ENCODE data around the gene TUFT1. TPM values are rescaled to one million over a fixed set of nuclear protein-coding genes. Genes with fewer than 3 reads are reported as not detected.
A peak's percentile ranks its signal among the peaks of the same experiment; 100 is the strongest.

TUFT1 gene
- total and polyA plus RNA-seq, 9 of the 15 experiments (the other 6 are each of a cell fraction or from before 2014, with no cell fraction given) = 0.54 to 2.0 (median 1.7) TPM

DNA sequence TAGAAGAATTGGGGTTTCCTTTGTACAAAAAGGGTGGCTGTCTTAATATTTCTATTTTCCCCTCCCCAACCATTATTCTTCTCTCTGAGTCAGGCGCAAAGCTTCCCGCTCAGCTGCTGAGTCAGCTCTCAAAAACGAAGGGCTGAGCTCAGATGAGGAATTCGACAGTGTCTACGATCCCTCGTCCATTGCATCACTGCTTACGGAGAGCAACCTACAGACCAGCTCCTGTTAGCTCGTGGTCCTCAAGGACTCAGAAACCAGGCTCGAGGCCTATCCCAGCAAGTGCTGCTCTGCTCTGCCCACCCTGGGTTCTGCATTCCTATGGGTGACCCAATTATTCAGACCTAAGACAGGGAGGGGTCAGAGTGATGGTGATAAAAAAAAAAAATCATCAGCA lies 3.0 kb upstream of the TUFT1 start (continued):
- TF ChIP-seq, protein P1, sequence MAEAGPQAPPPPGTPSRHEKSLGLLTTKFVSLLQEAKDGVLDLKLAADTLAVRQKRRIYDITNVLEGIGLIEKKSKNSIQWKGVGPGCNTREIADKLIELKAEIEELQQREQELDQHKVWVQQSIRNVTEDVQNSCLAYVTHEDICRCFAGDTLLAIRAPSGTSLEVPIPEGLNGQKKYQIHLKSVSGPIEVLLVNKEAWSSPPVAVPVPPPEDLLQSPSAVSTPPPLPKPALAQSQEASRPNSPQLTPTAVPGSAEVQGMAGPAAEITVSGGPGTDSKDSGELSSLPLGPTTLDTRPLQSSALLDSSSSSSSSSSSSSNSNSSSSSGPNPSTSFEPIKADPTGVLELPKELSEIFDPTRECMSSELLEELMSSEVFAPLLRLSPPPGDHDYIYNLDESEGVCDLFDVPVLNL (CRISPR knock-in tag; IDR thresholded peaks at IDR 0.05; ENCODE audit: low read depth) = no peak
- TF ChIP-seq, protein P2, sequence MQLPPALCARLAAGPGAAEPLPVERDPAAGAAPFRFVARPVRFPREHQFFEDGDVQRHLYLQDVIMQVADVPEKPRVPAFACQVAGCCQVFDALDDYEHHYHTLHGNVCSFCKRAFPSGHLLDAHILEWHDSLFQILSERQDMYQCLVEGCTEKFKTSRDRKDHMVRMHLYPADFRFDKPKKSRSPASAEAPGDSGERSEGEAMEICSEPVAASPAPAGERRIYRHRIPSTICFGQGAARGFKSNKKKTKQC (CRISPR knock-in tag; IDR thresholded peaks at IDR 0.05) = no peak
- TF ChIP-seq FUS (optimal IDR thresholded peaks at IDR 0.05; ENCODE audit: low read depth, low read length) = no peak
- no peak for TF ChIP-seq CBFA2T3 (IDR thresholded peaks at IDR 0.05)
- TF ChIP-seq SPI1 (IDR thresholded peaks at IDR 0.05; ENCODE audit: borderline replicate concordance, low read depth, low read length) = no peak
- TF ChIP-seq RBM25 (IDR thresholded peaks at IDR 0.05; ENCODE audit: low read depth, low read length, severe bottlenecking) = no peak
- TF ChIP-seq KAT8 (IDR thresholded peaks at IDR 0.05; ENCODE audit: low read depth) = no peak
- TF ChIP-seq SMARCA4 (IDR thresholded peaks at IDR 0.05) = no peak; the same call in 1 of the 2 replicates
- TF ChIP-seq RAD21 (CRISPR knock-in tag; conservative IDR thresholded peaks at IDR 0.05 in 1 of 2, IDR thresholded peaks at IDR 0.05 in 1 of 2) = no peak
- TF ChIP-seq FOXK1 (CRISPR knock-in tag; IDR thresholded peaks at IDR 0.05; ENCODE audit: borderline replicate concordance) = no peak
- TF ChIP-seq JUND (IDR thresholded peaks at IDR 0.05; ENCODE audit: borderline replicate concordance, low read depth, low read length) = peak; percentile 55; the same call in 1 of the 2 replicates
- TF ChIP-seq JUND (tag; IDR thresholded peaks at IDR 0.05; ENCODE audit: borderline replicate concordance, low read depth, low read length) = no peak
- TF ChIP-seq, protein P3, sequence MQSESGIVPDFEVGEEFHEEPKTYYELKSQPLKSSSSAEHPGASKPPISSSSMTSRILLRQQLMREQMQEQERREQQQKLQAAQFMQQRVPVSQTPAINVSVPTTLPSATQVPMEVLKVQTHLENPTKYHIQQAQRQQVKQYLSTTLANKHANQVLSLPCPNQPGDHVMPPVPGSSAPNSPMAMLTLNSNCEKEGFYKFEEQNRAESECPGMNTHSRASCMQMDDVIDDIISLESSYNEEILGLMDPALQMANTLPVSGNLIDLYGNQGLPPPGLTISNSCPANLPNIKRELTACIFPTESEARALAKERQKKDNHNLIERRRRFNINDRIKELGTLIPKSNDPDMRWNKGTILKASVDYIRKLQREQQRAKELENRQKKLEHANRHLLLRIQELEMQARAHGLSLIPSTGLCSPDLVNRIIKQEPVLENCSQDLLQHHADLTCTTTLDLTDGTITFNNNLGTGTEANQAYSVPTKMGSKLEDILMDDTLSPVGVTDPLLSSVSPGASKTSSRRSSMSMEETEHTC (IDR thresholded peaks at IDR 0.05) = no peak
- TF ChIP-seq, protein P4, sequence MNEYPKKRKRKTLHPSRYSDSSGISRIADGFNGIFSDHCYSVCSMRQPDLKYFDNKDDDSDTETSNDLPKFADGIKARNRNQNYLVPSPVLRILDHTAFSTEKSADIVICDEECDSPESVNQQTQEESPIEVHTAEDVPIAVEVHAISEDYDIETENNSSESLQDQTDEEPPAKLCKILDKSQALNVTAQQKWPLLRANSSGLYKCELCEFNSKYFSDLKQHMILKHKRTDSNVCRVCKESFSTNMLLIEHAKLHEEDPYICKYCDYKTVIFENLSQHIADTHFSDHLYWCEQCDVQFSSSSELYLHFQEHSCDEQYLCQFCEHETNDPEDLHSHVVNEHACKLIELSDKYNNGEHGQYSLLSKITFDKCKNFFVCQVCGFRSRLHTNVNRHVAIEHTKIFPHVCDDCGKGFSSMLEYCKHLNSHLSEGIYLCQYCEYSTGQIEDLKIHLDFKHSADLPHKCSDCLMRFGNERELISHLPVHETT (CRISPR knock-in tag; conservative IDR thresholded peaks at IDR 0.05 in 1 of 2, IDR thresholded peaks at IDR 0.05 in 1 of 2) = no peak
- TF ChIP-seq NFATC3 (IDR thresholded peaks at IDR 0.05) = no peak
- TF ChIP-seq ZNF436 (CRISPR knock-in tag; IDR thresholded peaks at IDR 0.05) = no peak
- no peak for TF ChIP-seq SMARCC2 (IDR thresholded peaks at IDR 0.05; ENCODE audit: low read depth)
- TF ChIP-seq, protein P5, sequence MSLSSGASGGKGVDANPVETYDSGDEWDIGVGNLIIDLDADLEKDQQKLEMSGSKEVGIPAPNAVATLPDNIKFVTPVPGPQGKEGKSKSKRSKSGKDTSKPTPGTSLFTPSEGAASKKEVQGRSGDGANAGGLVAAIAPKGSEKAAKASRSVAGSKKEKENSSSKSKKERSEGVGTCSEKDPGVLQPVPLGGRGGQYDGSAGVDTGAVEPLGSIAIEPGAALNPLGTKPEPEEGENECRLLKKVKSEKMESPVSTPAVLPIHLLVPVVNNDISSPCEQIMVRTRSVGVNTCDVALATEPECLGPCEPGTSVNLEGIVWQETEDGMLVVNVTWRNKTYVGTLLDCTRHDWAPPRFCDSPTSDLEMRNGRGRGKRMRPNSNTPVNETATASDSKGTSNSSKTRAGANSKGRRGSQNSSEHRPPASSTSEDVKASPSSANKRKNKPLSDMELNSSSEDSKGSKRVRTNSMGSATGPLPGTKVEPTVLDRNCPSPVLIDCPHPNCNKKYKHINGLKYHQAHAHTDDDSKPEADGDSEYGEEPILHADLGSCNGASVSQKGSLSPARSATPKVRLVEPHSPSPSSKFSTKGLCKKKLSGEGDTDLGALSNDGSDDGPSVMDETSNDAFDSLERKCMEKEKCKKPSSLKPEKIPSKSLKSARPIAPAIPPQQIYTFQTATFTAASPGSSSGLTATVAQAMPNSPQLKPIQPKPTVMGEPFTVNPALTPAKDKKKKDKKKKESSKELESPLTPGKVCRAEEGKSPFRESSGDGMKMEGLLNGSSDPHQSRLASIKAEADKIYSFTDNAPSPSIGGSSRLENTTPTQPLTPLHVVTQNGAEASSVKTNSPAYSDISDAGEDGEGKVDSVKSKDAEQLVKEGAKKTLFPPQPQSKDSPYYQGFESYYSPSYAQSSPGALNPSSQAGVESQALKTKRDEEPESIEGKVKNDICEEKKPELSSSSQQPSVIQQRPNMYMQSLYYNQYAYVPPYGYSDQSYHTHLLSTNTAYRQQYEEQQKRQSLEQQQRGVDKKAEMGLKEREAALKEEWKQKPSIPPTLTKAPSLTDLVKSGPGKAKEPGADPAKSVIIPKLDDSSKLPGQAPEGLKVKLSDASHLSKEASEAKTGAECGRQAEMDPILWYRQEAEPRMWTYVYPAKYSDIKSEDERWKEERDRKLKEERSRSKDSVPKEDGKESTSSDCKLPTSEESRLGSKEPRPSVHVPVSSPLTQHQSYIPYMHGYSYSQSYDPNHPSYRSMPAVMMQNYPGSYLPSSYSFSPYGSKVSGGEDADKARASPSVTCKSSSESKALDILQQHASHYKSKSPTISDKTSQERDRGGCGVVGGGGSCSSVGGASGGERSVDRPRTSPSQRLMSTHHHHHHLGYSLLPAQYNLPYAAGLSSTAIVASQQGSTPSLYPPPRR (CRISPR knock-in tag; IDR thresholded peaks at IDR 0.05; ENCODE audit: borderline replicate concordance) = no peak
- TF ChIP-seq MCM3 (IDR thresholded peaks at IDR 0.05) = no peak

All from K562 (cell line).